Suprapubic skin (tissue), 4 donors: ENCODE data around the gene DUSP12.

ENCODE experiments used
- EP300 ChIP-seq: sonication (generic); formaldehyde crosslinking; IDR thresholded peaks from one replicate; pipeline ENCODE4 v1.6.1; 2017; ENCODE audit warnings: antibody characterized with exemption
- POLR2A ChIP-seq, 2 donors: fragments of 450-650 bp; IDR thresholded peaks; one replicate each; pipeline ENCODE4 v1.6.1; 2017; ENCODE audit warnings: antibody characterized with exemption in 2 of 2, mild to moderate bottlenecking in 2 of 2, moderate library complexity in 2 of 2
- POLR2AphosphoS5 ChIP-seq, 3 donors: sonication (generic); formaldehyde crosslinking; IDR thresholded peaks; one replicate each; pipeline ENCODE4 v1.6.1; 2017; ENCODE audit warnings: antibody characterized with exemption in 3 of 3
- TF ChIP-seq, protein P1 (sequence below), 2 donors: fragments of 200-600 bp in 1 of 2; fragments of 450-650 bp in 1 of 2; sonication (generic) in 1 of 2; IDR thresholded peaks; one replicate each; pipeline ENCODE4 v1.5.1; 2016 to 2019; ENCODE audit warnings: antibody characterized with exemption in 2 of 2, mild to moderate bottlenecking in 1 of 2, moderate library complexity in 1 of 2

DNA sequence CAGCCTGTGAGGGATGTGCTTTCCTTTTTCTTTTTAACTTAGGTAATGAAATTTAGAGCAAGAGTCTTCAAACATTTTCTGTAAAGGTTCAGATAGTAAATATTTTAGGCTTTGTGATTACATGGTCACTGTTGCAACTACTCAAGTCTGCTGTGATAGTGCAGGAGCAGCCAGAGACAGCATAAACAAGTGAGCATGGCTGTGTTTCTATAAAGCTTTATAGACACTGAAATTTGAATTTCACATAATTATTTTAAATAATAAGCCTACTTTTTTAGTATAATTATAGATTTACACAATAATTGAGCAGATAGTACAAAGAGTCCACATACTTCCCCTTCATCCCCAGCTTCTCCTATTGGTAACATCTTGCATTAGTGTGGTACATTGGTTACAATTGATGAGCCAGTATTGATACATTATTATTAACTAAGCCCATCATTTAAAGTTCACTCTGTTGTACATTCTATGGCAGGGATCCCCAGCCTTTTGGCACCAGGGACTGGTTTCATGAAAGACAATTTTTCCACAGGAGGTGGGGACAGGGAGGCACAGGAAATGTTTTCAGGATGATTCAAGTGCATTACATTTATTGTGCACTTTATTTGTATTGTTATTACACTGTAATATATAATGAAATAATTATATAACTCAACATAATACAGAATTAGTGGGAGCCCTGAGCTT lies 19.5 kb downstream of the DUSP12 start:
- no peak for TF ChIP-seq POLR2A (IDR thresholded peaks at IDR 0.05)
- TF ChIP-seq, protein P1, sequence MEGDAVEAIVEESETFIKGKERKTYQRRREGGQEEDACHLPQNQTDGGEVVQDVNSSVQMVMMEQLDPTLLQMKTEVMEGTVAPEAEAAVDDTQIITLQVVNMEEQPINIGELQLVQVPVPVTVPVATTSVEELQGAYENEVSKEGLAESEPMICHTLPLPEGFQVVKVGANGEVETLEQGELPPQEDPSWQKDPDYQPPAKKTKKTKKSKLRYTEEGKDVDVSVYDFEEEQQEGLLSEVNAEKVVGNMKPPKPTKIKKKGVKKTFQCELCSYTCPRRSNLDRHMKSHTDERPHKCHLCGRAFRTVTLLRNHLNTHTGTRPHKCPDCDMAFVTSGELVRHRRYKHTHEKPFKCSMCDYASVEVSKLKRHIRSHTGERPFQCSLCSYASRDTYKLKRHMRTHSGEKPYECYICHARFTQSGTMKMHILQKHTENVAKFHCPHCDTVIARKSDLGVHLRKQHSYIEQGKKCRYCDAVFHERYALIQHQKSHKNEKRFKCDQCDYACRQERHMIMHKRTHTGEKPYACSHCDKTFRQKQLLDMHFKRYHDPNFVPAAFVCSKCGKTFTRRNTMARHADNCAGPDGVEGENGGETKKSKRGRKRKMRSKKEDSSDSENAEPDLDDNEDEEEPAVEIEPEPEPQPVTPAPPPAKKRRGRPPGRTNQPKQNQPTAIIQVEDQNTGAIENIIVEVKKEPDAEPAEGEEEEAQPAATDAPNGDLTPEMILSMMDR (IDR thresholded peaks at IDR 0.05) = no peak
- no peak for TF ChIP-seq POLR2AphosphoS5 (IDR thresholded peaks at IDR 0.05)
- TF ChIP-seq EP300 = no peak
